PC-3 (cell line): Measurements from ENCODE around the gene P2RX2. TPM values are rescaled to one million over a fixed set of nuclear protein-coding genes. Genes with fewer than 3 reads are reported as not detected.

ENCODE experiments used
- ATAC-seq: fragments of 200-7000 bp; cut with Tn5 transposase; 2 replicates; pipeline ENCODE4 v1.9.1; 2020; ENCODE audit warnings: mild to moderate bottlenecking, moderate library complexity
- BruUV-seq: library from RNA; stranded (reverse); fragments of 400-500 nt; replicated peaks from 2 replicates; lab custom pipeline; 2021; lab: Mats Ljungman, UMichigan
- CTCF ChIA-PET: fragments of 300-600 bp; sonication (Branson Sonifier 250); formaldehyde crosslinking; loops from one replicate; lab custom pipeline; 2022; ENCODE audit warnings: antibody characterized with exemption; lab: Charles Lee
- POLR2A ChIA-PET: fragments of 300-600 bp; sonication (Branson Sonifier 250); formaldehyde crosslinking; loops from one replicate; lab custom pipeline; 2022; ENCODE audit warnings: antibody characterized with exemption; ENCODE audit not compliant: unreplicated experiment; lab: Charles Lee
- DNase-seq: peaks from one replicate; pipeline ENCODE4 v3.0.0-alpha.2; 2015
- H2AFZ ChIP-seq: fragments of 300-600 bp; sonication (generic); 2 replicates; pipeline ENCODE4 v1.6.0; 2016; ENCODE audit warnings: antibody characterized with exemption, low read length
- H3F3A ChIP-seq: fragments of 300-600 bp; sonication (generic); one replicate; pipeline ENCODE4 v1.6.0; 2017; ENCODE audit warnings: antibody characterized with exemption, low read length, control low read depth, mild to moderate bottlenecking; ENCODE audit not compliant: unreplicated experiment
- H3K27ac ChIP-seq: fragments of 300-600 bp; sonication (generic); 2 replicates; pipeline ENCODE4 v1.5.1; 2016; ENCODE audit warnings: mild to moderate bottlenecking, low read length
- H3K27me3 ChIP-seq: fragments of 300-600 bp; sonication (generic); 2 replicates; pipeline ENCODE4 v1.6.1; 2016; ENCODE audit warnings: low read length, mixed read lengths
- H3K36me3 ChIP-seq: fragments of 300-600 bp; sonication (generic); 2 replicates; pipeline ENCODE4 v1.6.1; 2016; ENCODE audit warnings: low read depth, mixed run types, low read length, mixed read lengths
- H3K4me1 ChIP-seq: fragments of 300-600 bp; sonication (generic); 2 replicates; pipeline ENCODE4 v1.5.1; 2016; ENCODE audit warnings: low read length; ENCODE audit not compliant: insufficient read depth
- H3K4me2 ChIP-seq: fragments of 300-600 bp; sonication (generic); 2 replicates; pipeline ENCODE4 v1.6.0; 2016; ENCODE audit warnings: low read length
- H3K4me3 ChIP-seq: fragments of 300-600 bp; sonication (generic); 2 replicates; pipeline ENCODE4 v1.5.1; 2016; ENCODE audit warnings: mild to moderate bottlenecking, low read length, mixed read lengths
- H3K79me2 ChIP-seq: fragments of 300-600 bp; sonication (generic); 2 replicates; pipeline ENCODE4 v1.6.1; 2017; ENCODE audit warnings: low read length, mixed read lengths
- H3K9ac ChIP-seq: fragments of 300-600 bp; sonication (generic); 2 replicates; pipeline ENCODE4 v1.6.0; 2016; ENCODE audit warnings: mild to moderate bottlenecking, low read length
- H3K9me2 ChIP-seq: fragments of 300-600 bp; sonication (generic); replicated peaks from 2 replicates; pipeline ENCODE4 v1.6.1; 2016; ENCODE audit warnings: mixed run types, low read length, mixed read lengths
- H3K9me3 ChIP-seq: fragments of 300-600 bp; sonication (generic); 2 replicates; pipeline ENCODE4 v1.6.1; 2016; ENCODE audit warnings: low read length, mixed read lengths
- H4K20me1 ChIP-seq: fragments of 300-600 bp; sonication (generic); 2 replicates; pipeline ENCODE4 v1.6.1; 2016; ENCODE audit warnings: low read length, mixed read lengths
- EZH2 ChIP-seq: fragments of 300-600 bp; sonication (generic); IDR thresholded peaks from one replicate; pipeline ENCODE4 v1.6.1; 2017; ENCODE audit warnings: antibody characterized with exemption, mild to moderate bottlenecking, low read length; ENCODE audit not compliant: unreplicated experiment
- EZH2phosphoT487 ChIP-seq: fragments of 300-600 bp; sonication (generic); IDR thresholded peaks from 2 replicates; pipeline ENCODE4 v1.6.1; 2018; ENCODE audit warnings: mild to moderate bottlenecking, antibody characterized with exemption, low read length, borderline replicate concordance
- intact Hi-C: fragments of 100-400 bp; cut with micrococcal nuclease; formaldehyde crosslinking; loops from 2 replicates; pipeline ENCODE4 v1.9.0; 2023
- total RNA-seq: library from RNA; depleted of rRNA; stranded (reverse); fragments of >200 nt; gene quantifications from 2 replicates; pipeline ENCODE4 v1.2.3, GENCODE V29; 2014
- TF ChIP-seq, protein P1 (sequence below): fragments of 300-600 bp; sonication (generic); conservative IDR thresholded peaks from 2 replicates; pipeline ENCODE4 v1.5.1; 2017; ENCODE audit warnings: antibody characterized with exemption, low read depth, mild to moderate bottlenecking, low read length

P2RX2 gene
- total RNA-seq, 1 experiment from 2014 or later = not detected

GRCh38 chr12:132606927-132607326, 11.6 kb upstream of the P2RX2 start:
- no peak overlapping the region for H3K27ac ChIP-seq
- ChIA-PET CTCF (no interaction called here), POLR2A (no interaction called here)
- ATAC-seq (no peak), DNase-seq (no peak)
- no peaks in the 10 kb centered on the region for H3K36me3 ChIP-seq
- H2AFZ ChIP-seq = no peak overlapping the region
- H3K9me3 ChIP-seq = no peaks in the 10 kb centered on the region
- H3K27me3 ChIP-seq = peaks cover 23% of the 10 kb centered on the region
- H3K4me2 ChIP-seq = no peak overlapping the region
- no peaks in the 10 kb centered on the region for H3K9me2 ChIP-seq
- H3K9ac ChIP-seq = no peak overlapping the region
- TF ChIP-seq EZH2phosphoT487 (no peak), EZH2 (no peak)
- TF ChIP-seq, protein P1, sequence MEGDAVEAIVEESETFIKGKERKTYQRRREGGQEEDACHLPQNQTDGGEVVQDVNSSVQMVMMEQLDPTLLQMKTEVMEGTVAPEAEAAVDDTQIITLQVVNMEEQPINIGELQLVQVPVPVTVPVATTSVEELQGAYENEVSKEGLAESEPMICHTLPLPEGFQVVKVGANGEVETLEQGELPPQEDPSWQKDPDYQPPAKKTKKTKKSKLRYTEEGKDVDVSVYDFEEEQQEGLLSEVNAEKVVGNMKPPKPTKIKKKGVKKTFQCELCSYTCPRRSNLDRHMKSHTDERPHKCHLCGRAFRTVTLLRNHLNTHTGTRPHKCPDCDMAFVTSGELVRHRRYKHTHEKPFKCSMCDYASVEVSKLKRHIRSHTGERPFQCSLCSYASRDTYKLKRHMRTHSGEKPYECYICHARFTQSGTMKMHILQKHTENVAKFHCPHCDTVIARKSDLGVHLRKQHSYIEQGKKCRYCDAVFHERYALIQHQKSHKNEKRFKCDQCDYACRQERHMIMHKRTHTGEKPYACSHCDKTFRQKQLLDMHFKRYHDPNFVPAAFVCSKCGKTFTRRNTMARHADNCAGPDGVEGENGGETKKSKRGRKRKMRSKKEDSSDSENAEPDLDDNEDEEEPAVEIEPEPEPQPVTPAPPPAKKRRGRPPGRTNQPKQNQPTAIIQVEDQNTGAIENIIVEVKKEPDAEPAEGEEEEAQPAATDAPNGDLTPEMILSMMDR = no peak
- H3K79me2 ChIP-seq = no peaks in the 10 kb centered on the region
- H4K20me1 ChIP-seq = no peaks in the 10 kb centered on the region
- intact Hi-C loops = no loop called here
- no peak overlapping the region for H3K4me3 ChIP-seq
- no peaks in the 10 kb centered on the region for H3F3A ChIP-seq
- BruUV-seq = no TSS peak
- H3K4me1 ChIP-seq = no peaks in the 10 kb centered on the region

DNA sequence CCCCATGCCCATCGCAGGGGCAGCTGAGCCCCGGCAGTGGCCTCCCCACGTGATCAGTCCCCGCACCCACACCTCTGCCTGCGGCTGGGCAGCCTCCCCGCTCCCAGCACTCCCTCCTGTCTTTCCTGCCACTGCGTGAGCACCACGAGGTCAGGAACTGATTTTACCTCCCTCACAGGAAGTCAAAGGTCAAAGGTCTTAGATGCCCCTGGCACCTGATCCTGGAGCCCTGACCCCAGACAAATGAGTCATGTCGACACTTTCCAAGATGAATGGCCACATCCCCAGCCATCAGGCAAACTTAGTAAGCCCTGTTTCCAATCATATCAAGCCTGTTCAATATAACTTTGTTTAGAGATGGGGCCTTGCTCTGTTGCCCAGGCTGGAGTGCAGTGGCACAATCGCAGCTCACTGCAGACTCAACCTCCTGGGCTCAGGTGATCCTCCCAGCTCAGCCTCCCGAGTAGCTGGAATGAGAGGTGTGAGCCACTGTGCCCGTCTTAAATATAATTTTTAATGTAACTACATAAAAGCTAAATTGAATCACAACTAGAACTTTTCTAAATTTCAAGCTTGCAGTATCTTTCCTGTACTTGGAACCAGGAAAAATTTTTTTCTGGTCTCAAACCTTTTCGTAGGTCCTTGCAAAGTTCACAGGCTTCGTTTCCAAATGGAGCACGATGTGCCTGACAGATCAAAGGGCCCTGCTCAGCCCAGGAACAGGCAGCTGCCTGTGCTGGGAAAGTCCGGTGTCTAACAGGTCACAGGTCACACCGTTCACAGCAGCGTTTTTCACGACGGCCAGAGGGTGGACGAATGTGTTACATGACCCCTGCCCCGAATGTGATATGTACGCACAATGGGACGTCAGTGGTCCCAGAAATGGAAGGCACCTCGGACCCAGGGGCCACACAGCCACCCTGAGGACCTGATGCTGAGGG, 10.1 kb upstream of the P2RX2 start:
- peaks cover 14% of the 10 kb centered on the region for H3K27me3 ChIP-seq

More for the DNA sequence above, 10.1 kb upstream of the P2RX2 start:
- CTCF ChIA-PET = no interaction called here
- Histone ChIP-seq H3K4me3 (no peak overlapping the region), H3K79me2 (no peaks in the 10 kb centered on the region), H3K9me2 (no peaks in the 10 kb centered on the region), H3K9me3 (no peaks in the 10 kb centered on the region), H3K4me2 (no peak overlapping the region), H4K20me1 (no peaks in the 10 kb centered on the region), H3K9ac (no peak overlapping the region), H3K27ac (no peak overlapping the region), H2AFZ (no peak overlapping the region), H3K4me1 (no peaks in the 10 kb centered on the region), H3F3A (no peaks in the 10 kb centered on the region), H3K36me3 (no peaks in the 10 kb centered on the region)
- TF ChIP-seq EZH2phosphoT487 (no peak), EZH2 (no peak)
- TF ChIP-seq, protein P1 = no peak
- ATAC-seq (no peak), DNase-seq (no peak)
- no TSS peak for BruUV-seq
- POLR2A ChIA-PET = no interaction called here
- intact Hi-C loops = no loop called here
